ENCODE results near the gene ZNF554.

GRCh38 chr19:2798733-2799132 is 20.9 kb upstream of the ZNF554 start:
- TF ChIP-seq CTCF (IDR thresholded peaks at IDR 0.05) (no peak), PBX3 (IDR thresholded peaks at IDR 0.05) (no peak), NRF1 (IDR thresholded peaks at IDR 0.05; ENCODE audit: low read depth, low read length) (no peak), FOSL2 (IDR thresholded peaks at IDR 0.05; ENCODE audit: borderline replicate concordance, low read depth) (no peak), POLR2AphosphoS5 (IDR thresholded peaks at IDR 0.05; ENCODE audit: low read depth, low read length) (no peak), USF1 (IDR thresholded peaks at IDR 0.05; ENCODE audit: borderline replicate concordance, low read depth) (no peak), USF2 (IDR thresholded peaks at IDR 0.05; ENCODE audit: borderline replicate concordance, low read depth, low read length) (no peak), EZH2phosphoT487 (IDR thresholded peaks at IDR 0.05; ENCODE audit: borderline replicate concordance, low read depth) (no peak), SMC3 (IDR thresholded peaks at IDR 0.05; ENCODE audit: low read depth, low read length) (no peak)
